HG02678 (cell line): ENCODE results near the gene RPIA.
"Not testable (repeated sequence)": the region's sequence is repeated elsewhere in the genome, so short reads cannot be mapped to it uniquely, and the experiment has no call there.

Experiments
- ATAC-seq: cut with Tn5 transposase; IDR thresholded peaks from one replicate; pipeline ENCODE4 v1.9.1; 2021; ENCODE audit warnings: mild to moderate bottlenecking, moderate library complexity; ENCODE audit not compliant: unreplicated experiment

The RPIA gene

DNA sequence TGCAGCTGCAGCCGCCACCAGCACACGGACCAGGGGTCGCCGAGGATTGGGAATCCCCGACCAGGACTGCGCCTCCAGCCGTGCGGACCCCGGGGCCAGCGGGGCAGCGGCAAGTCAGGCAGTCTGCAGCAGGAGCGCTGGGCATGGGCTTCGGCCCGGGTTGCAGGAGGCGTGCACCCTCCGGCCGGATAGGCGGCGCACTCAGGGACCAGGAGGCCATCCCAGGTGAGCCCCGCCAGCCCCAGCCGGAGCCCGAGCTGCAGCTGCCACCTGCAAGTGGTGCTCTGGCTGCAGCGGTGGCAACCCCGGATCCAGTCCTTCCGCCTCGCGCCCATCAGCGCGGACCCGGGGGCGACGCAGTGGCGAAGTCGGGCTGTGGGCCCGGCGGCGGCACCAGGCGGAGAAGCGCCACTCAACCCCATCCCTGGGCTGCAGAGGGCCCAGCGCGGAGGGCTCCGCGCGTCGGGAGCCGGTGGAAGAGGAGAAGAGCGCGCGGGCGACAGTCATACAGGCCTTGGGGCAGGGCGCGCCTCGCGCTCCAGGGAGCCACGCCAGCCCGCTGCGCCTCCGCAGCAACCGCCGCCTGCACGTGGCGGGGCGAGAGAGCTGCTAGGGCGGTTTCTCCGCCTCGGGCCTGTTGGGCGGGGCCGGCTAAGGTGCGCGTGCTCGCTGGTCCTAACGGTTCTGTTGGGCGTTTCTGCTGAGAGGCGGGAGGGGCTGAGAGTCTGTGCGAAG lies 73.8 kb downstream of the RPIA start:
- peak; percentile 64 for ATAC-seq

DNA sequence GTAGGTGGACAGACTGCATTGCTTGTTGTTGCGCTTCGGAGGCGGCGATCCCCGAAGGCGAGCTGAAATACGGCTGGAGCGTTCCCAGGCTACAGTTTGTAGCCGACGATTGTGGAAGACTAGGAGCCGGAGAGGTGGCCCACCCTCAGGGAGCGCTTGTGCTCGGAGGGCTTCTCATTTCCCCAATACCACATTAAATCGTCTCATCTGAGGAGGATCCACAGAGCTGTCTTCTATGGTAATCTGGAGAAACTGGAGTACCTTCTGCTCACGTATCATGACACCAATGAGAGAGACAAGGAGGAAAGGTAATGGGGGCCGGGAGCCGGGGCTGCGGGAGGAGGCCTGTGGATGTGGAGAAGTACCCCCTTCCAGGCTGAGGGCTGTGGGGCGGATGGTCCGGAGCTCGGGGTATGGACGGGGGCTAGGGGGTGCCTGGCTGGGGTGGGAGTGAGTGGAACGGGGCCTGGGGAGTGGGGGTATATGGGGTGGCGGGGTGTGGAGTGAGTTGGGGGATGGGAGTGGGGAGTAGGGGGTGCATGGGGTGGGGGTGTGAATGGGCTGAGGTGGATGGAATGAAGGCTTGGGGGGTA lies 74.5 kb downstream of the RPIA start:
- not testable (repeated sequence) for ATAC-seq

DNA sequence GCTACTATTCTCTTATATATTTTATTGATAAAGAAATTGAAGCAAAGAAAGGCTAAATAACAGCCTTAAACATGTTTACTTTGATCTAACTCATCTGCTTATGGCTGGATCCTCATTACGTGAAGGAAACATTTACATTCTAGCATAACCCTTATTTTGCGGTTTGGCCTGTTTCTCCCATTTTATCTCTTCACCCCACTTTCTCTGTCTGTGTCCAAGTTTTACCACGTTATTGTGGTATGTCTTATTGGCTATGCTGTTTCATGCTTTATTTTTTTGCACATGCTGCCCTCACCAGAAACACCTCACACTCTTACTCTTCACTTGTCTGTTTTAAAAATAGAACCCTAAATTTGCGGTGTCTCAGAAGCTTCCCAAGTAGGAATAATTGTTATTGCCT lies 78.5 kb downstream of the RPIA start:
- ATAC-seq = no peak

DNA sequence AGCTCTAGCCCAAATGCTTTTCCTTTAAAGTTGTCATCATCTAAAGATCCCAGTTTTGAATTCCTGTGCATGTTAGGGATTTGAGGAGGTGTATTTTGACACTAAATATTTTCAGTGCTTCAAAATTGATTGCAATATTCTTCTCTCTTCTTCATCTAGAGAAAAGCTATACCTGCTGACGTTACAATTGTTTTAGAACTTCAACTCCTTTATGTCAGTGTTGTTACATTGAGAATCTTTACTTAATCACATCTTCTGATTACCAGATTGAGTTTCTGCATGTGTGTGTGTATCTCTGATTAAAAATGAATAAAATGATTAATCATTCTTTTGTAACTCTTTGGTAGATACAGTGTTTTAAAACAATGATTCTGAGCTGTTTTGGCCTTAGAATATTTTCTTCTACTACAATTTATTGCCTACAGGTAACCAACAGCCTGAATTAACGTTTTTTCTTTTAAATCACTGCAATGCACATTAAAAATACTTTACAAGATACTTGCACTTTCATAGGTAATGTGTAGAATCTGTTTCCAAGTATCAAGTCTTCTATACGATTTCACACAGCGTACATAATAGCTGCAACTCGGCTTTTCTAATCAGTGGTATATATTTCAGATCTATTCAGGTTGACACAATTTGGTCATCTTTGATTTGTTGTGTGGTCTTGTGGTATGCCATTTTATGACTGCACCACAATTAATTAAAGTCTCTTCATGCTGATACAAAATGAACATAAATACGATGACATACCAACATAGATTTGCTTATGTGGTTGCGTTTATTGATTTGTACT lies 82.0 kb downstream of the RPIA start:
- not testable (repeated sequence) for ATAC-seq

DNA sequence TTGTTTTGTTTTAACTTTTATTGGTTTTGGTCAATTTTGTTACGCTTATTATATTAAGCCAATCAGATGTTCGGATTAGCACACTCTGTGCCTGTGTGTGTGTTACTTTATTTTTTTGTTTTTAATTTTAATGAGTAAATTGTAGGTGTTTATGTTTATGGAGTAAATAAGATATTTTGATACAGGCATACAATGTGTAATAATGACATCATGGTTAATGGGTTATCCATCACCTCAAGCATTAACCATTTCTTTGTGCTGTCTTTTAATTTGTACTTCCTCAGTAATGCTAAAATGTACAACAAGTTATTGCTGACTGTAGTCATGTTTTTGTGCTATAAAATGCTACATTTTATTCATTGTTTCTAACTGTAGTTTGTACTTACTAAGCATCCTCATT lies 97.7 kb downstream of the RPIA start:
- ATAC-seq = not testable (repeated sequence)

DNA sequence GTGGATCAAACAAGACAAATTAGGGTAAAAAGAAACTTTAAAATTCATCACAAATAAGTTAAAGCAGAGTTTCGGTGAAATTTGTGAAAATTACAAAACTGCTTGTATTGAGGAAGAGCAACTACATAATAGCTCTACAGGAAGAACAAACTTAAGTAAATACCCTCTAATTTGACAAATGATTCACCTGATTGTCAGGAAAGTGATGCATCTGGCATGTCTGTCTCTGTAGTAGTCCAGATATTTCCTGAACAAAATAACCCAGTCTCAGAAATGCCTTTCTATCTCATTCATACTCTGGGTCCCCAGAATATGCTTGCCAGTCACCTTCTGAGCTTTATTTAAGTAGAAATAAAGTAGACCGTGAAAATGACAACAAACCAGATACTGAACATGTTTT lies 104.5 kb downstream of the RPIA start:
- ATAC-seq = not testable (repeated sequence)

DNA sequence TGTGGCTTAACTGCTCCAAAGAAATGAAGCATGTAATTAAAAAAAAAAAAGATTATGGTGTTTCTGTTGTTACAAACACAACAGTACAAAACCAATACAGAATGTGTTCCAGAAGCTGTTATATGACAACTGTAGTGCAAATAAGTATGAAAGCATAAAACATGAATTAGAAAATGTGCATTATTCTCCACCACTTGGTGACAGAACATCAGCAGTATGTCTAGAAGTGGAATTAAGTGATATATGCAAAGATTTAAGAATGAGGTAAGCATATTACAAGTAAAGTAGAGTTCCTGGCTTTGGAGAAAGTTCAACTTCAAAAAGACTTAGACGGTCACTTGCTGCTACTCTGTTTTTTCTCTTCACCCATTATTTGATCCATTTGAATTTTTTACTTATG lies 105.0 kb downstream of the RPIA start:
- not testable (repeated sequence) for ATAC-seq

DNA sequence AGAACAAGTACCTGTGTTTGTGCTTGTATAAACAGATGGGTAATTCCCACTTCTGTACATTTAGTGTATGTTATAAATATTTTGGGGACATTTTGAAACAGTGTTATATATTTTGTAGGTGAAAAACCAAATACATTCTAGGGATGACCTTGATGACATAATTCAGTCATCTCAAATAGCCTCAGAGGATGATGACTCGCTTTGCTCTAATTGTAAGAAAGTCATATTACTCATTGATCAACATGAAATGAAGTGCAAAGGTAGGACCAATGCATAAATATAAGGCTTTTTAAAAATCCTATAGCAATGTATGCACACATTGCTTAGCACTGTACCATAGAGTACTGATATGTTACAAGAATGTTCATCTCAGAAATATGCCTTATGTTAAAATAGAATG lies 105.7 kb downstream of the RPIA start:
- not testable (repeated sequence) for ATAC-seq
